Gastrocnemius medialis (tissue), 4 donors: ENCODE results near the gene TBL1XR1.

Experiments
- CTCF ChIP-seq, 5 experiments: fragments of 450-650 bp in 3 of 5; fragments of 200-600 bp in 2 of 5; sonication (generic) in 2 of 5; IDR thresholded peaks in 4 of 5; conservative IDR thresholded peaks in 1 of 5; 1 replicate in 4 of 5; 2 replicates in 1 of 5; pipeline ENCODE4 v1.5.1; 2016 to 2019; ENCODE audit warnings: antibody characterized with exemption in 5 of 5, mild to moderate bottlenecking in 3 of 5, moderate library complexity in 3 of 5
- POLR2A ChIP-seq, 2 donors: fragments of 450-650 bp; IDR thresholded peaks; one replicate each; pipeline ENCODE4 v1.6.1; 2017; ENCODE audit warnings: antibody characterized with exemption in 2 of 2, mild to moderate bottlenecking in 2 of 2, moderate library complexity in 2 of 2

DNA sequence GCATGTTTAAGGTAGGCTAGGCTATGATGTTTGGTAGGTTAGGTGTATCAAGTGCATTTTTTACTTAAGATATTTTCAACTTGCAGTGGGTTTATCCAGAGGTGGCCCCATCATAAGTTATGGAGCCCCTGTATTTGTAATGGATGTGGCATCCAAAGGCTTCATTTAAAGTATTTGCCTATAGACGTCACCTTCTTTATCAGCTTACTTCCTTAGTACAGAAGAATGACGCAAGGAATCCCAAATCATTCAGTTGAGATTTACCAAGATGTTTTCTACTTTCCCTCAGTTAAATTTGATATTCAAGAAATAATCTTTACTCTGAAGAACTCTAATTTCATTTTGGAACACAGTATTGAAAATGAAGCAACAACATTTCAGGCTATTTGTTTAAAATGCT is 201.3 kb downstream of the TBL1XR1 start:
- TF ChIP-seq POLR2A (IDR thresholded peaks at IDR 0.05) (no peak), CTCF (IDR thresholded peaks at IDR 0.05 in 4 of 5, conservative IDR thresholded peaks at IDR 0.05 in 1 of 5) (no peak)
